Measurements from ENCODE around the gene CCNQ.

CCNQ gene

DNA sequence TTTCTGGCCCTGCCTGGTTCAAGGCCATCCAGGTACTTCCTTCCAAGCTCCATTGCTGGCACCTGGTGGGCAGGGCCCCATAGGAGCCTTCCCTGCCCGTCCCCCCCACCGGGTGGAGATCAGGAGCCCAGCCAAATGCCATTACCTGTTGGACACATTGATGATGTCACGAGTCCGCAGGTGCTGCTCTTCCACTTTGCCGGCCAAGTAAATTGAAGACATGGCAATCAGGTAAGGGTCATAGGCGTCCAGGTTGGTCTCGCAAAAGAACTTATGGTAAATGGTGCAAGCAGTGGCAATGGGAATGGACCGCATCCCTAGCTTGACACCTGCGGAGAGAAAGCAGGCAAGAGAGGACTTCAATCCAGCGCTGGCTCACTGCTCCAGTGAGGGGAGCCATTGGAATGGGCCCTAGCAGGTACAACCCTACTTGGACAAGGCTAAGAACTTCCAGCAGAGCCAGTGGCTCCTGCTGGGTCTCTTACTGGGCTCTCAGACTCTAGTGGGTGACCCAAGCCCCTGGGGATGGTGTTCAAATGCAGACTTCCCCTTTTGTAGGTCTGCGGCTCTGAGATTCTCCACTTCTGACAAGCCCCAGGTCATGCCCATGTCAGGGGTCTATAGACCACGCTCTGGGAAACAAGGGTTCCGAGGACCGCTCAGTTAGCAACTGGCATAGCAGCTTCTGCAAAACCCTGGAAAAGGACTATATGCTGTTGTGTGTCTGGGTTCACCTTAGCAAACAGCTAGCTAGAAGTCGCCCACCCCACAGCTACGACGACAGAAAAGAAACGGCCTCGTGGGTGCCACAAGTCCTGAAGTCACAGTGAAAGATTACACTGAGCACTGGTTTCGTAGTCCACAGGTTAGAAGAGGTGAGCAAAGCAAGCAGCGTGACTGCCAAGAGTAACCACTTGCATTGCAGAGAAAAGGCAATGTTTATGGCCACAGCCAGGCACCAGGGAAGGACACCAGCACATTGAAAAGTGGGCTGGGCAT, 2.8 kb downstream of the CCNQ start:
- no peak for DNase-seq

- no peak for DNase-seq
These were observed 3.6 kb downstream of the CCNQ start for GRCh38 chrX:153595387-153595786.

- DNase-seq, result no peak
These were observed 5.0 kb downstream of the CCNQ start for GRCh38 chrX:153593811-153594500.

- no peak for DNase-seq
These were observed 5.8 kb downstream of the CCNQ start for GRCh38 chrX:153592966-153593688.

DNA sequence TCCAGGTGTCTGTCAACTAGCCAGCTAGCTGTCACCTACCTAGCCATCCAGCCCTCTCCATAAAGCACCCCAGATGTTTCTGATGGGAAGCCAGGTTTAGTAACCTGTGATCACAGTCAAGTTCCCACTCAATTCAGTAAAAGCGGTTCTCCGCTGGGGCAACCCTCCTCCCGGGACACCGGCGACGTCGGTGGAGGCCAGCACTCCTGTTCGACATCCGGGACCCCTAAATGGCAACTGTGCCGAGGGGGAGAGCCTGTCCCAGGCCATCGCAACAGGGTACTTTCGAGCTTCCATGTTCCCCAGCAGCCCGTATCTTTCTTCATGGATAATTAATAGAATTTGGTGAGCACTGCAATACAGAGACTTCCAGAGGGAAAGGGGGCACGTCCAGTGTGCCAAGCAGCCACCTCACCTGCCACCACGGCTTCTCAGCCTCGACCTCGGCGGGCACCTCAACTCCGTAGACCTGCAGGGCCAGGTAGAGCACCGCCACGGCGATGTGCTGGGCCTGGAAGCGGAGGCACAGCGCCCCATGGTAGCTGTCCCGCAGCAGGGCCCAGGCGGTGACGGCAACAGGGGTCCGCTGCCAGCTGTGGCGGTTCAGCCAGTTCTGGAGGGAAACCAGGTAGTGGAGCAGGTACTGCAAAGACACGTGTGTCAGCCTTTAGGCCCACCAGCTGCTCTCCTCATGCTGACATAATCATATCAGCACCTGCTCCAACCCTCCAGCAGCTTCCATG, 6.7 kb downstream of the CCNQ start:
- no peak for DNase-seq

- no peak for DNase-seq
These were observed 7.7 kb downstream of the CCNQ start for GRCh38 chrX:153590961-153591956.

DNA sequence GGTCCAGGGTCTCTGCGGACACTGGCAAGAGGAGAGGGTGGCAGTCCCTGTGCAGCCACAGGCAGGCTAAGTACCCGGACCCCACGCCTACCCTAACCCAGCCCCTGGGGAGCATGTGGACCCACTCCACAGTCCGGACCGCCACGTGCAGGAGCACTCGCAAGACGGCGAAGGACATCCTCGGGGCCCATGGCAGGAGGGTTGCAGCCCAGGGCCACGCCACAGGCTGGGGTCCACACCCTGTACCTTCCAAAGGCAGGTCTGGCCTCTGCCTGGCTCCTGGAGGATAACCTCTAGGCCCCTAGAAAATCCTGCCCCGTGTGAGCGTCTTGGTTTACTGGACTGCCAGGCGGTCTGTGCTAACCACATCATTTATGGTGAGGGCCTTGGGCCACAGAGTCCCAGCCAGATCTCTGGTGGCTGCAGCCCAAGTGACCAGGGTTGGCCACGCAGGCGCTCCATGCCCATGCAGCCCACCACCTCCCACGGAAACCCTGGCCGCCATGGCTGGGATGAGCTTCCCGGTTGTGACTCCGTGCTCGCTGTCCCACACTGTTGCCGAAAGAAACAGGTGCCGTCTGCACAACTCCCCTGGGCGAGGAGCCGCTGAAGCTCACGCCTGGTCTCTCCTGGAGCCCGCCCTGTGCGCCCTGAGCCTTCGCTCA, 10.0 kb downstream of the CCNQ start:
- DNase-seq, result no peak

GRCh38 chrX:153588021-153588781, 10.7 kb downstream of the CCNQ start:
- DNase-seq, result no peak

- no peak for DNase-seq
These were observed 11.6 kb downstream of the CCNQ start for GRCh38 chrX:153587342-153587741.

DNA sequence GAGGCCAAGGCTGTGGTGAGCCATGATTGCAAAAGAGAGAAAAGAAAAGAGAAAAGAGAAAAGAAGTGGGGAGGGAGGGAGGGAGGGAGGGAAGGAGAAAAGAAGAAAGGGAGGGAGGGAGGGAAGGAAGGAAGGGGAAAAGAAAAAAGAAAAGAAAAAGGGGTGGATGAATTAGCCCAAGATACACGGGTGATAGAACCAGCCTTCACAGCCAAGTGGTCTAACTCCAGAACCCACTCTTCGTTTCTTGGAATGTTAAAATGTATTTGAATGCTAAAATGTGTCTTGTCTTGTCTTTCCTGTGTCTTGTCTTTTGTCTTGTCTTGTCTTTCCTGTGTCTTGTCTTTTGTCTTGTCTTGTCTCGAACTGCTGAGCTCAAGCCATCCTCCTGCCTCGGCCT, 13.1 kb downstream of the CCNQ start:
- DNase-seq, result no peak

- no peak for DNase-seq
These were observed 15.5 kb downstream of the CCNQ start for GRCh38 chrX:153583433-153583832.

DNA sequence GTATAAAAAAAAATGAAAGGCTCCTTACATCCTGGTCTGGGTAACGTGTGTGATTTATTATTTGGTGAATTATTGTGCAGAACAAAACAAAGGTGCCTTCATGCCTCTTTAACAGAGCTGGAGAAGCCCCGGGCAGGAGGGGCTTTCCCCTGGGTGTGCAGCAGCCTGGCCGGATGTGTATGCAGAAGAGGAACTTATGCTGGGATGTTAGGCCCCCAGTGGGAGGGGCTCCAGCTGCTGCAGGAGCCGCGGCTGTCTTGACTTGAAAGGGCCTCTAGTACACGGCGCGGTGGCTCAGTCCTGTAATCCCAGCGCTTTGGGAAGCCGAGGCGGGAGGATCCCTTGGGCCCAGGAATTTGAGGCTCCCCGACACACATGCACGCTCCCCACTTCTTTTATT, 16.0 kb downstream of the CCNQ start:
- DNase-seq, result no peak

DNA sequence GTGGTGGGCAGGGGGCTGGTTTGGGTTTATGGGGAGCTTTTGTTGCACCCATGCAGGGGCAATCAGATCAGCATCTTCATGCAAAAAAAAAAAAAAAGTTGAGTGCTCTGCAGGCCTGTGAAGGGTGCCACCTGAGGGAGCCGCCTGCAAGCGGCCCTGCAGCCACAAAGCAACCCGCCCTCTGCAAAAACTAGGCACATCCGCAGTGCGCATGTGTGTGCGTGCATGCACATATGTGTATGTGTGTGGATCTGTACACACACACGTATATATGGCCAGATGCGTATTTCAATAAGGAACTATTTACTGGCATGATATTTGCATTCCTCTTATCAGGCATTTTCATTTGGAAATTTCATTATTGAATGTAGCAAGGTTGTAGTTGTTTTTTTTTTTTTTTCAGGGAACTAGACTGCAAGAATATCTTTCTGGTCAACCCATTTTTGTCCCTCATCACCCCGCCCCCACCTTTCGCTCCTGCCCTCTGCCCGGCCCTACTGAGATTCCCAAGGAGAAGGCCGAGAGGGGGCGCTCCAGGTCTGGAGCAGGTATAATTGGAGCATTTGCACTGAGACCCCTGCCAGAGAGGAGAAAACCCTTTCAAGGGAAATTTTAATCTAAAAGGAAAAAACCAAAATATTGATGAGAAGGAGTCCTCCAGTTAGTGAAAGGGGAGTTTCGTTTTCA, 18.1 kb downstream of the CCNQ start:
- no peak for DNase-seq

DNA sequence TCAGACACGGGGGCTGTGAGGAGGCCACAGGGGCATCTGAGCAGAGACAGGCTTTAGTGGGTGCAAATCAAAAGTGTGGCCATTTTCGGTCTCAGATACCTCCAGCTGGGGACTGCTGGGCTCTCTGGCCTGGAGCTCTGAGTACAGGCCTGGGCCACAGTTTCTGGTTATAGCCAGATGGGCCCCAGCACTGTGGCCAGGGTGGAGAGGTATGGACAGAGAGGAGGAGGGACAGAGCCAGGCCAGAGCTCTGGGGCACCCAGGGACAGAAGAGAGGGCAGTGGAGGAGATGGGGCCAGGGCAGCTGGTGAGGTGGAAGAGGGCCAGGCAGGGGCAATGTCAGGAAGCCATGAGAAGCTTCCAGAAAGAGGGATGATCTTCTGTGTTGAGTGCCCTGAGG, 20.1 kb downstream of the CCNQ start:
- no peak for DNase-seq

- no peak for DNase-seq
These were observed 20.6 kb downstream of the CCNQ start for GRCh38 chrX:153578200-153578835.

- DNase-seq, result no peak
These were observed 22.0 kb downstream of the CCNQ start for GRCh38 chrX:153576961-153577360.

GRCh38 chrX:153576239-153576870, 22.6 kb downstream of the CCNQ start:
- DNase-seq, result no peak

DNA sequence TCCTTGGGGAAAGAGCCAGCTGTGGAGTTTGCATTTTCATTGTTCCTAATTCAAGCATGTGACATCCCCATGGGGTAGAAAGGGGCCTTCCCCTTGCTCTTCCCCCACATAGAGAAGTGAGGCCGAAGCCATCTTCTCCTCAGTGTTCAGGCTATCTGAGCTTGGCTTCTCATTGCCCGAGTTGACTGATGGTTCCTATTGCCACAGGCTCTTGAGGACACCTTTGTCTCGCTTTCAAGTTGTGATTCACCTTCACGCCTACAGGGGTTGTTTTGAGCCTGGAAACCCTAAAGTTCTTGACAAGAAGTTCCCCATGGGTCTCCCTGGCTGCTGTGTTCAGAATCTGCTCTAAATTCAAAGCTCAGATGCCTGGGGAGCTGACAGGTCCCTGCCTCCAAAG, 25.0 kb downstream of the CCNQ start:
- no peak for DNase-seq
